GM19240 (cell line): ENCODE results near the gene C1orf50.
"Not testable (repeated sequence)": the region's sequence is repeated elsewhere in the genome, so short reads cannot be mapped to it uniquely, and the experiment has no call there.

Experiments
- DNase-seq: peaks from one replicate; pipeline ENCODE4 v3.0.0; 2011; ENCODE audit warnings: low spot score; ENCODE audit not compliant: insufficient read length

C1orf50 gene

DNA sequence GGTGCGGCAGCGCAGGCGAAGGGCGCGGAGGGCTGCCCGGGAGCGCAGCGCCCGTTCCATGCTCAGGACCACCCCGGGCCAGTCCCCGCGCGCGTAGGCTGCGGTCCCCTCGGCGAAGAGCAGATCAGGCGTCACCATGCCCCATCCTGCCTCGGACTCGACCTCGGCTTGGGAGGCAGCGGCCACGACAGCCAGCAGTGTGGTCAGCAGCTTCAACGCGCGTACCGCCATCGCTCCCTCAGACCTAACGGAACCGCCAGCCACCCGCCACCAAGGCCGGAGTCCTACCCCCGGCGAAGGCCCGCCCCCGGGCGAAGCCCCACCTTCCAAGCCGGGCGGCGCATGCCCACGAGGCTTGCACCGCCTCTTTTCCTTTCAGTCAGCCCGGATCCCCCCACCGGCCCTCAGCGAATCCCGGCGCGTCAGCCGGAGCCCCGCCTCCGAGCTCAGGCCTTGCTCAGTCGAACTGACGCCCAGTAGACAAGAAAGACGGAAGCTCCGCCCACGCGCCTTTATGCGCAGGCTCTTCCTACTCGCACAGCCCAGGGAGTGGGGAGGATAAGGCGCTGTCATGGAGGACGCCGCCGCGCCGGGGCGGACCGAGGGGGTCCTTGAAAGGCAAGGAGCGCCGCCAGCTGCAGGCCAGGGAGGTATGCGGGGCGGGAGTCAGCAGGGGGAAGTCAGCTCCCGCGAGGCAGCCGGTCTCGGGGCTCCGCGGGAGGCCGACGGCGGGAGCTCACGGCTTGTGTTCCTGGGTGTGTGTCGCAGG, at the start of gene C1orf50, which contains the start of gene P3H1:
Gene C1orf50, plus strand, starts transcription at position 509 of the 769 bp plus-strand sequence. Its CDS starts 63 bp downstream, at position 572.
Gene P3H1, minus strand, starts transcription at position 288 of the 769 bp plus-strand sequence. Its CDS starts 57 bp downstream, at position 231.
- DNase-seq, result peak; percentile 83

DNA sequence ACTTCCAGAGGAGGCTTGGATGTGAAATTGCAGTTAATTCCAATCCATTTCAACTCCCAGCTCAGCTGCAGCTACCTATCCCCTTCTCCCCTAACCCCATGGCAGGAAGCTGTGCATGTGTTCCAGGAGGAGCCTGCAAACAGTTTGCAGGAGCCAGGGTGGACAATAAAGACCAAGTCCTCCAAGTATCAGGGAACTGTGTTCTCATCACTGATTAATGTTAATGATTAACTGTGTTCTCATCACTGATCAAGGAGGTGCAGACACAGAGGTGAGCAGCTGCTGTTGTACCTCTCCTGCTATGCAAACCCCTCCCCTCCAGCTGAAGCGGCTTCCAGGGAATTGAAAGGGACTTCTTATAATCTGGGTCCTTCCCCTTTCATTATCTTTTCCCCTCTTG, 46.2 kb upstream of the C1orf50 start:
- DNase-seq, result no peak

DNA sequence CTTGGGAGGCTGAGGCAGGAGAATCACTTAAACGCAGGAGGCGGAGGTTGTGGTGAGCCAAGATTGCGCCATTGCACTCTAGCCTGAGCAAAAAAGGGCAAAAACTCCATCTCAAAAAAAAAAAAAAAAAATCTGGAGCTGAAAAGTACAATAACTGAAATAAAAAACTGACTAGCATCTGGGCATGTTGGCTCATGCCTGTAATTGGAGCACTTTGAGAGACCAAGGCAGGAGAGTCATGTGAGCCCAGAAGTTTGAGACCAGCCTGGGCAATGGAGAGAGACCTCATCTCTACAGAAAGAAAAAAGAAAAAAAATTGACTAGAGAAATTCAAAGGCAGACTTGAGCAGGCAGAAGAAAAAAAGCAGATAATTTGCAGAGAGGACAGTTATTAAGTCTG, 45.1 kb upstream of the C1orf50 start:
- no peak for DNase-seq

GRCh38 chr1:42722403-42722802, 44.6 kb upstream of the C1orf50 start:
- DNase-seq, result not testable (repeated sequence)

GRCh38 chr1:42723511-42723910, 43.5 kb upstream of the C1orf50 start:
- DNase-seq, result no peak

DNA sequence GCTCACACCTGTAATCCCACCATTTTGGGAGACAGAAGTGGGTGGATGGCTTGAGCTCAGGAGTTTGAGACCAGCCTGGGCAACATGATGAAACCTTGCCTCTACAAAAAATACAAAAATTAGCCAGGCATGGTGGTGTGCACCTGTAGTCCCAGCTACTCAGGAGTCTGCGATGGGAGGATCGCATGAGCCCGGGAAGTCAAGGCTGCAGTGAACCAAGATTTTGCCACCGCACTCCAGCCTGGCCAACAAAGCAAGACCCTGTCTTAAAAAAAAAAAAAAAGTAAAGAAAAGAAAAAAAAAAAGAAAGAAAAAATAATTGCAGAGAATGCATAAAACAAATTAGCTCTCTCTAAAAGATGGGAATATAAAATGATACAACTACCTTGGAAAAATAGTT, 41.2 kb upstream of the C1orf50 start:
- not testable (repeated sequence) for DNase-seq

DNA sequence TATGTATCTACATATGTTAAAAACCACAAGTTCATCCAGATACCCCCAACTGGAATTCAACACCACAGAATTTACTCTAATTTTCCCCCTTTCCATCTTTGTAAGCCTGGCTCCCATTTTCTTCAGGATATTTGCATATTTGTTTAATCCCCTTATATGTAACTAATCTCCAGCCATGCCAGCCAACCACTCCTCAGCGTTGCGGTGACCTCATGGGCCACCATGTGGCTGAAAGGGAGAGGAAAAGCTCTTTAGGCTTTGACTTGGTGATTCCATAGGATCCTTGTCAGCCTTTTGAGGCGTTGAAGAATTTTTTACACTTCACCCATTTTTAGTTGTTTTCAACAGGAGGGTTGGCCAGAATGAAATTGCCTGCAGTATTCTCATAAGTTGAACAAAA, 37.0 kb upstream of the C1orf50 start:
- DNase-seq, result no peak

DNA sequence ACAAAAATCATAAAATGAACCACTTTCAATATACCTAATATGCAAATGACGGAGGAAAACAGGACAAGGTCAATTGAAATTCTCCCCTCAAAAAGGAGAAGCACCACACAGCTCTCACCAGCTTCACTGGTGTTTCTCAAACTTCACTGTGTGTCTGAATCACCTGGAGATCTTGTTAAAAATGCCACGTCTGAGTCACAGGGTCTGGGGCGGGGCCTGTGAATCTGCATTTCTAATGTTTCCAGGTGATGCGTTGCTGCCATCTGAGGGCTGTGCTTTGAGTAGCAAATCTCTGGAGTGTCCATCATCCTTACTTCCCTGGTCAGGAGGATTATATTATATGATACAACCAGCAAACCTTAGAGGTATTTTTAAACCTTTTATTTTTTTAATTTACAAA, 36.1 kb upstream of the C1orf50 start:
- no peak for DNase-seq

DNA sequence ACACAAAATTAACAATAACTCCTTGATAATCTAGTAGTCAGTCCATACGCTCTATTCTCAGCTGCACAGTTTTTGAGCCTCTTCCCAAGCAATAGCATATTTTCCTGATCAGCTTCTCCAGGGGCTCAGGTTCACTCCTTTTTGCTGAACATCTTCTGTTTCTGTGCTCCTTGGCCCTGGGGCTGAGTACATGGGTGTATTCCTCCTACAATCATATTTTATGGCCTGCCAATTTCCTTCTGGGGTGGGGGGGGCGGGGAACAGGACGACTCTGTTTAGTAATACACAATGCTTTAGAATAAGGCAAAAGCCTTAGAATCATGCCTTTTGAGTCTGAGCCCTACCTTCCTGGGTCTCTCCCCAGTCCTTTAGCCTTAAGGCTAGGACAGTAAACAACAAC, 35.5 kb upstream of the C1orf50 start:
- DNase-seq, result no peak

DNA sequence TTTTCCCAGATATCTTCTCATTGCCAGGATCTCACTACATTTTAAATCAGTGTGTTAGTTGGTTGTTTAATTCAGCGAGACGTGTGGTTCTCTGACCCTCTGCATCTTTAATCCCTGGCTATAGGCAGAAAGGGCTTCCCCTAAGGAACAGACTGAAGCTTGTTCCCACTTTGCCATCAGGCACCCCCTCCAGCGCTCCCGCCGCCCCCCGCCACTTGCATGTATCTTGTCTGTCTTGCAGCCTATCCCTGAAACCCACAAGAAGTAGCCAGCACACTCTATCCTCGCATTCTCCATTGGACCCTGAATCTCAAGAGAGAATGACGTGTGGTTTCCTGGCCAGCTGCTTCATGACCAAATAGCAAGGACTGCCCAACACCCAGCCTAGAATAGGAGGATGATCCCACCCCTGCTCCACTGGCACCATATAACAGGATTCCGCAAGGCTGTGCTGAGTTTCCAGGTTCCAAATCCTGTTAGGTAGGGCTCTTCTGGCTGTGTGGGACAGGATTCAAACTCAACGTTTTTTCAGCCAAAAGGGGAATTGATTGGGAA, 34.8 kb upstream of the C1orf50 start:
- no peak for DNase-seq

GRCh38 chr1:42733415-42734200, 33.4 kb upstream of the C1orf50 start:
- no peak for DNase-seq

GRCh38 chr1:42734201-42735035, 32.6 kb upstream of the C1orf50 start:
- no peak for DNase-seq

DNA sequence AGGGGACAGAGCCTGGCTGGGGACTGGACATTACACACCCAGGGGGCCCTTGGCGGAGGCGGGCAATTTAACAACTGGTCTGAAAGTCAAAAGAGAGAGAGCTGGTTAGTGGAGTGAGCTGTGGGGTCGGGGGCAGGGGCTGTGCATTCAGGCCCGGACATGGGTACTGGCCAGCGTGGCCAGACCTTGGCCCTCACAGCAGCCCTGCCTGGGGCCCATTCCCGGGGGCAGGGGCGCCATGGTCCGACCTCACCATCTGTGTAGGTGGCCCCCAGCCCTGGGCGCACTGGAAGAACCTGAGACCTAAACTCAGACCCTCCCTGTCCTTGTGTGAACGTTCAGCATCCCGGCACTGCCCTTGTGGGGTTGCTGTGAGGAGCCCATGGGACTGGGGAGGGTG, 32.0 kb upstream of the C1orf50 start:
- no peak for DNase-seq

GRCh38 chr1:42735477-42736105, 31.5 kb upstream of the C1orf50 start:
- DNase-seq, result no peak

DNA sequence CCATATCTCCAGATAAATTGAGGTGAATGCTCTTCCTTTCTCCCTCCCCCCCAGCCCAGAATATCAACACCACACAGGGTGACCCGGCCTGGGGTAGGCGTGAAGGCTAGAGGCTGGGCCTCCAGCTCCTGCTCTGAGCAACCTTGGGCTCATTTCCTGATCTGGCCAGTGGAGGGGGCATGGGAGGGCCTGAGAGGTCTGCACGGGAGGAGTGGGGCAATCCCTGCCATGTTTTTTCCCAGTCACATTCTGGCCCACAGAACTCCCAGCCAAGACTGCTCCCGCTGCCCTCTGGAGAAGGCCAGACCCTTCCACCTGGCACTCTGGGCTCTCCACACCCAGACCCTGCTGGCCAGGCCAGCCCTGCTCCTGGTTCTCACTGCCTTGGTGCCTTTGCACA, 30.9 kb upstream of the C1orf50 start:
- no peak for DNase-seq

DNA sequence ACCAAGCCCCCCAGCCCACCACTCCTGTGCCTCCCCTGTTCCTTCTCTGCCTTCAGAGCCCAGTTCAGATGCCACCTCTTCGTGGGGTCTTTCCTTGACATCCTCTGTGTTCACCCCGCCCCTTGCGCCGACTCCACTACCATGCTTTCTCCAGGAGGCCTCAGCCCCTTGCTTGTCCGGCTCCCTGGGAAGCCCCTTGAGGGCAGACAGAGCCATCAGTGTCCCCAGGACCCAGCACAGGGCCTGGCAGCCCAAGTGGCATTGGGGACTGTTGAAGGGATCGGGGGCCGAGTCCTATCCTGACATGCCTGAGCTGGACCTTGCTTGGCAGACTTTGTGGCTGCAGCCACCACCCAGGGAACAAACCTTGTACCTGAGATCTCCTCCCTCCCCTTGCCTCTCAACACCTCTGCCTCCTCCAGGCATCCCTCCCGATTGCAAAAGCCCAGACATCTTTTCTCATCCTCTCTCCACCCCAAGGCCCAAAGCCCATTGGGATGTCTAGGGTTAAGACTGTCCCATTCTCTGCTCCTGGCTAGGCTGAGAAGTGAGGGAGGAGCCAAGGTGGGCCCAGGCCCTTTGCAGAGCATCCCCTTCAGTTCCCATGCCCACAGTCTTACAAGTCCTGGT, 30.4 kb upstream of the C1orf50 start:
- DNase-seq, result no peak

- no peak for DNase-seq
Measured at GRCh38 chr1:42737257-42737656, 29.8 kb upstream of the C1orf50 start.

- no peak for DNase-seq
Measured at GRCh38 chr1:42737986-42738677, 28.9 kb upstream of the C1orf50 start.

DNA sequence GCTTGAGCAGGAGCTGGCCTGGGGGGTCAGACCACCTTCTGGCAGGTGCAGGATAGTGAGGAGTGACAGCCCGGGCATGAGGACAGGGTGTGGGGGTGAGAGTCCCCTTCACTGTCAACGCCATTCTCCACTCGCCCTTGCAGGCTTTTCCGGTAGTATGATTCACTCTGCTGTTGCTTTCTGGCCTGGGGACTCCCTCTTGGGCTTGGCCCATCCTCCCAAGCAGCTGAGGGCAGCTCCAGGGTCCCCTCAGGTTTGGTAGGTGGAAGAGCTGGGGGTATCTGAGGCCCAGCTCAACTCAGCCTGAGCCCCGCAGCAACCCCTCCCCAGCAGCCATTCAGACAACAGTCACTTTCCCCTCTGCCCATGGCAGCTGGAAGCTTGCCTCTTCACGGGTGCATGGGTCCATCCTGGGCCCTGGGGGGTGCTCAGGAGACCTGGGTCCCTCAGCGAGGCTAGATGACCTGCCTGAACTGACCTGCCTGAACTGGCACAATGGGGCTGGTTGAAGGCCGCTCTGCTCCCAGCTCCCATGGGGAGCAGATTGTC, 28.3 kb upstream of the C1orf50 start:
- no peak for DNase-seq
